GM21825 (cell line): ENCODE data around the gene GNPDA1.

Experiments used
- ATAC-seq: cut with Tn5 transposase; IDR thresholded peaks from one replicate; pipeline ENCODE4 v1.9.1; 2021; ENCODE audit warnings: mild to moderate bottlenecking, moderate library complexity; ENCODE audit not compliant: unreplicated experiment

Gene GNPDA1

DNA sequence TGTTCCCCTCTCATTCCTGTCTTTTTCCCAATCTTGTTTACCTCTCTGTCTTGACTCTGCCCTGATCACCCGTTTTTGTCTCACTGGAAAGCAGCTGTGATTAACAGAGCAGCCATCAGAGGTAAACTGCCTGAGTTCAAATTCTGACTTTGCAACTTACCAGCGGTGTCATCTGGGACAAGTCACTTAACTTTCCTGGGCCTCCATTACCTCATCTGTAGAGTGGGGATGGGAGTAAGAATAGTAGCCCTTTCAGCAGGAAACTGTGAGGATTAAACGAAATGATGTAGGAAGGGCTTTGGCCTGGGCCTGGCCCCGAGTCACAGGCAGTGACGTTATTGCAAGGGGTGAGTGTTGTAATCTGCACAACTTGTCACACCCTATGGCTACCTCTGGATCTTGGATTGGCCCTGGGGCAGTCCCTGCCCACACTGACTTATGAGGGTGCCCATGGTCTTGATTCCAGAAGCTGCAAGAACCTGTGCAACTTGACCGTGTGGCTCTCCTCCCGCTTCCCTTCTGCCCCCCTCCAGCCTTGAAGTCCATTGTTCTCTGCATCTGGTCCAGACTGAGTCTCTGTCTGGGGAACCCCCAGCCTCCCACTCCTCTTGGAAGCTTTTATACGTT lies 54.2 kb downstream of the GNPDA1 start:
- no peak for ATAC-seq

DNA sequence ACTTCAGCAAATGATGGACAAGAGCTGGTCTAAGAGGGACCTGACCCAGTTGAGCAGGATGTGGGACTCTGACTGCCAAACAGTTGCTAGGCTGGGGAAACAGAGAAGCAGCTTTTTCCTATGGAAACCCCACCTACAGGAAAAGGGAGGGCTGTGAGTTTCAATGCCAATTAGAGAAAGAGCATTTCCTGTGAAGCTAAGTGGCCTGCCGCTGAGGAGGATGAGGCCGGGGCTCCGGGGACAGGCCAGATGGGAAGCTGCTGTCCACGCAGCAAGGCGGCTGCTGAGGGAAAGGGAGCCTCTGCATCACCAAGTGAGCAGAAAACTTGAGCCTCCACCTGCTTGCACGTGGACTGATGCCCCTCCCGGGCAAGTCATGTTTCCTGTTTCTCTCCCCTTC lies 54.7 kb downstream of the GNPDA1 start, which contains the start of gene PCDH12:
PCDH12 (minus strand) TSS at position 90 of the 400 bp plus-strand sequence. CDS start 351 bp downstream, outside the sequence.
- ATAC-seq, result no peak

DNA sequence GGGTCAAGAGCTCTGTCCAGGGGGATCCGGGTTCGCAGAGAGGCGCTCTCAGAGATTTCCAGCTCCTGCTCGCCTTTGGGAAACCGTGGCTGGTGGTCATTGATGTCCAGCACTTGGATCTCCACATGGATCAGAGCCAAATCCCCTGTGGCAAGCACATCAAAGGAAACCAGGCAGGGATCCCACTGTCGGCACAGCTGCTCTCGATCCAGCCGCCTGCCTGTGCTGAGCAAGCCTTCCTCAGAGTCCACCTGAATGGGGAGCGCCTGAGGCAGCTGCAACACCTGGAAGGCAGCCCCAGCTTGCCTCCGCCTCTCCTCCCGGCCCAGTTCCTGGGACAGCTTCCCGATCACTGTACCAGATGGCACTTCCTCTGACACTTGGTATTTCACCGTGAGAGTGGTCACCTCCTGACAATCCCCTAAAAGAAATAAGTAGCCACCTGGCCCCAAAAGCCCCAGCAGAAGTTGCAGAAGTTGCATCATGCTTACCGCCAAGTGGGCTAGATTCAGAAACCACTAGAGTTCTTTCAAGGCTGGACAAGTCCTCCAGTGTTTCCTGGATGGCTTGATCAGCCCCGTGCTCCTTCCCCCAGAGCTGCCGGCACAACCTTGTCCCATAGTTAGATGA lies 55.3 kb downstream of the GNPDA1 start:
- no peak for ATAC-seq

DNA sequence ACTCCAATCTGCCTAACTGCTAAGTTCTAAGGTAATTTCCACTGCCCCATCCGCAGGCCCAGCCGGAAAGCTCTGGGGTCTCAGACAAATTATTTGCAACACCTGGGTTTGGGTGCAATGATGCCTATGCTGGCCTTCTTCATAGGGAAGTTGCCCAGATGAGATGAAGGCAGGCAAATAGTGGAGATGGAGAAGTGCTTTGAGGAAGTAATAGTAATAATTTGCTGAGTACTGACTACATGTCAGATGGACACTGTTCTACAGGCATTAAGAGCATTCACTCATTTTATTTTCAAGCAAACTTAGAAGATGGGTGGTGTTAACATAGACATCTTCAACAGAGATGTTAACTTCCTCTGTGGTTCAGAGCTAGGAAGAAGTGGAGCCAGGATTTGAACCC lies 58.6 kb downstream of the GNPDA1 start:
- no peak for ATAC-seq

DNA sequence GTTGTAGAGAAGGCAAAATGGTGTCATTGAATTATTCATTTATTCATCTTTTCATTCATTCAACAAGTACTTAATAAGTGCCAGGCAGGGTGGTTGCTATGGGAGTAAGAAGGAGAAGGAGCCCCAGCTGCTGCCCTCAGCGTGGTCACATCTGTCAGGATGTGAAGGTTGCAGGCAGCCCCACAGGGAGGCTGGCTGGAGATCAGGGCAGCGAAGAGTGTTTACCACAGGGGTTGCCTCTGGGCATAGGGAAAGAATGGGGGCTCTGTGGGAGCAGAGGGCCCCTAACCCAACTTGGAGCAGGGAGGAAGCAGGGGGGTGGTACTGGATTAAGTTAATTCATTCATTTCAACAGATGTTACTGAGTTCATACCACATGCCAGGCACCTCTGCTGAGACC lies 60.8 kb downstream of the GNPDA1 start:
- ATAC-seq, result no peak

DNA sequence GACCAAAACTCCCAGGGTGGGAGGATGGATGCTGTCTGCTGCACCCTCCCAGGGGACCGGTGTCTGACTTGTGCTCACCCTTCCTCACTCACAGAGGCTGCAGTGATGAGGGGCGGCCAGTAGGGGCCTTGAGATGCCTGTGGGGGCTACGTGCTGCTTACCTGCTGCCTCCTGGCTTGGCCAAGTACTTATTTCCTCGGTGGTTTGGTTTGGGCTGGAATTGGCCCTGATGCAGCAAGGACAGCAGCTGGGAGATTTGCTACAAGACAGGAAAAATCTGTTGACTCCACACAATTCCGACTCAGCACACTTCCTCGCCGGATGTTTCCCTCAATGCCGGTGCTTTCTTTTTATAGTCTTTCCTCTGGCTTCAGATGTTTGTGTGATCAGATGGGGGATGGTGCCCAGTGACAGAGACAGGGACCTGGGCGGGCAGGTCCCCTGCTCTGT lies 61.5 kb downstream of the GNPDA1 start:
- no peak for ATAC-seq
